ENCODE measurements around the gene GRB10.
A peak's percentile ranks its signal among the peaks of the same experiment; 100 is the strongest.

The GRB10 gene

DNA sequence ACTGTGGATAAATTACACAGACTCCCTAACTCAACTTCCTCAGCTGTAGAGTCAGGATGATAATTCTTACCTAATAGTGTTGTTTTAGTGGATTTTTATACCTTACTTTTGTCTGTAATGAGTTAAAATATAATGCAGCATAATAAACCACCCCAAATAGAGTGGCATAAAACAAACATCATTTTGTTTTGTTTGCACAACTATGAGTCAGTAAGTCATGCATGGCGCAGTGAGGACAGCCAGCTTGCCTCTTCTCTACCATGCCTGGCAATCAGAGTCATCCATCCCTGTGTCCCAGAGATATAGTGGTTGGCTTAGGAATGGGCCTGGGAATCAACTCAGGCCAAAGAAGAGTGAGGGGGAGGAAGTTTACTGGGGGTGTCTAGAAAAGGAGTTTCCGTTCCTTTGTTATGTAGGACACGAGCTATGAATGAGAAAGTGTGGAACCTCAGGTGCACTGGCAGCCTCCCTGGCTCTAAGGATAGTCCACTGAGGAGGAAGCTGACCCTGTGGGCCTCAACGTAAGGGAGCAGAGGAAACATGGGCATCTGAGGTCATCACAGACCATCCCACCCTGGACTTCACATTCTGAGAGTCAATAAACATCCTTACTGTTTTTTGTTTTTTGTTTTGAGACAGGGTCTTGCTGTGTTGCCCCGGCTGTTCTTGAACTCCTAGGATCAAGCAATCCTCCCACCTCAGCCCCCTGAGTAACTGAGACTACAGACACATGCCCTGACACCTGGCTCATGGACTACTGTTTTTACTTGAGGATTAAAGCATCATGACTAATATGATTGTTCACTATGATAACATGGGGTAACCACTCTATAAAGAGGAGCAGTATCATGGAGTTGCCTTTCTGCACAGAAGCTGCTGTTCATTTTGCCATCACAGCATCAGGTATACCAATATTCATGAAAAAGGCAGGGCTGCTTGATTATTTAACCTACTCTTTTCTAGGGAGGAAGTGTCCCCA lies 21.0 kb upstream of the GRB10 start:
- no peak for DNase-seq

DNA sequence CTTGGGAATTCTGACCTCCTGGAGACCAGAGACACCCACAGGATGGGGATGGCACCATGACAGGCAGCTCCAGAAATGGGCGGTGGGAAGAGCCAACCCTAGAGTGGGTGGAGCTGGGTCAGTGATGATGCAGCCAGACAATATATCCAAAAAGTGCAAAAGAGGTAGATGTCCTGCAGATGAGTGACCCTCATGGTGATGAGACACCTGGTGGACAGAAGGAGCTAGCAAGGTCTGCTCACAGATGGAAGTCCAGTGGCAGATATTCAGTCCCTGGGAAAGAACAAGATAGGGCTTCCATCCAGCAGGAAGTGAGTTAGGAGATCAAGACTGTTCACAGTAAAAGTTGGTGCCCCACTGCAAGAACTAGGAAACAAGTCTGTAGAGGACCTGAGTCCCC lies 19.2 kb upstream of the GRB10 start:
- DNase-seq = no peak

DNA sequence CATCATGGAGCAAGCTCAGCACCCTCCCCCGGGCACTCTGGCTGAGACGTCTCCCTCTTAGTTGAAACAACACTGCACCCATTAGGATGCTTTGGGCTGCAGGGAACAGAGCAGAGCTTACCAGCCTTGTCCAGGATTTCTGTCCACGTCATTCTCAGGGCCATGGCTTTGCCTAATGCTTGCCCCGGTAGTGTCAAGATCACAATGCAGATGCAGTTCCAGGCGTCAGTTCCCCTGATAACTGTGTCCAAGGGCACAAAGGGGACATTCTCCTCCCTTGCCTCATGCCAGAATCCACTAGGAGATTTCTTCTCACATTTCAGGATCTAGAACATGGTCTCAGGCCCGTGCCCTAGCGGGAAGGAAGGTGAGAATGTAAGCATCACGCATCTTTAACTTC lies 17.2 kb upstream of the GRB10 start:
- DNase-seq = no peak

DNA sequence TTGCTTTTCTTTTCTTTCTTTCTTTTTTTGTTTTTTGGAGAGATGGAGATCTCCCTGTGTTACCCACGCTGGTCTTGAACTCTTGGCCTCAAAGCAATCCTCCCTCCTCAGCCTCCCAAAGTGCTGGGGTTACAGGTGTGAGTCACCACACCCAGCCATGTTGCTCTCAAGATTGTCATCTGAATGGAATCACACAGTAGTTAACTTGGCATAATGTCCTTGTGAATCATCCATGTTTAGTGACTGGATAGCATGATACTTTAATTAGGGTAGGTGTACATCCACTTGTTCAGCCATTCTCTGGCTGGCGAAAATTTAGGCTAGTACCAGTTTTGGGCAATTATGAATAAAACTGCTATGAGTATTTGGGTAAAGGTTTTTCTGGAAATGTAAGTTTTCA lies 15.4 kb upstream of the GRB10 start:
- no peak for DNase-seq

DNA sequence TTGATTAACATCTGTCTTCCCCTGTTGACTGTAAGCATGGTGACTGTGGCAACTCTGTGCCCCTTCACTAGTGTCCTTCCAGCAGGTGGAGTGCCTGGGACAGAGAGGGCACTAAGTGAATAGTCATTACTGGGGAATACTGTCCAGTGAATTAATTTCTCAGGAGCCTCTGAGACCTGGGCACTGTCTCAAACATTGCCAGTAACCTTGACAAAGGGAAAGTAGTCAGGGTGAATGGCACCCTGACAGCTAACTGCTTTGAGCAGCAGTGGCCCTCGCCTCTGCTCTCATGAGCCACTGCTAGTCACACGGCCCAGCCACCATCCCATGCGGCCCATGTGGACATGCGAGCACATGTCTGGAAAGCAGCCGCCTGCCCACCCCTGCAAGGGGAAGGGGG lies 13.1 kb upstream of the GRB10 start:
- no peak for DNase-seq

DNA sequence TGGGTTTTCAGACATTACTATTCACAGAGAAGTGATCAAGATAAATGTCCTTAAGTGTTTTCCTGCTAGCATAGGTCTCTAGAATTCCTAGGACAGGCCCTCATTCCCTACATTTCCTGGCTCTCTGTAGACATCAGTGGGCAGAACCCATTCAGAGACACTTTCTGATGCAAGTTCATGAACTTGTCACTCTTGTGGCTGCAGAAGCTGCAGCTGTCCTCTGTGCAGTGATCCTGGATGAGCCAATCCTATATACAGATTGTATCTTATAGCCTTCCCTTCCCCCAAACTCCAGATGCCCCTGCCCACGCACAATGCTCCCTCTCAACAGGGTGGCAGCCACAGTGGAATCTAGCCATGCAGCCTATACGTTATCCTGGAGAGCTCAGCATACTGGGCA lies 12.6 kb upstream of the GRB10 start:
- DNase-seq = no peak

DNA sequence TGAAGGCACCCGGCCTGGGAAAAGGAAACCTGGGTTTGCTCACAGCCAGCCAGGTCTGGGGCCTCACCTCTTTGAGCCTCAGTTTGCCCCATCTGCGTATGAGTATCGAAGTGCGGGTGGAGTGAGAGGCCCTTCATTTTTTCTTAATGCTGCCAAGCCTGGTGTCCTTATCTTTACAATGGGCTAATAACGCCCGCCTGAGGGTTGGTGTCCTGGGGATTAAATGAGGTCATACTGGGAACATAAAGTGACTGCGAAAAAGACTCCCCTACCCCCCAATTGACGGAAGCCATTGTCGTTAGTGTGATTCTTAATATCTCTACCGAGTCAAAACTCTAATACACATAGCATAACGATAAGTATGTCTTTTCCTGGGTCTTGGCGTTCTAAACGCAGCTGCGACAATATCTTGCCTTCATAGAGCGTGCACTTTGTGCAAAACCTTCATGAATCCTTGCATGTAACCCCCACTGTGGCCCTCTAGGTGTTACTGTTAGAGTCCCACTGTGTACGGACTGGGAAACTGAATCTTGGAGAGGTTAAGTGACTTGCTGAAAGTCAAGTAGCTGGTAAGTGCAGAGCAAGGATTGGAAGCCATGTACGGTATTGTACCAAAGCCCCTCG lies 11.4 kb upstream of the GRB10 start:
- no peak for DNase-seq

DNA sequence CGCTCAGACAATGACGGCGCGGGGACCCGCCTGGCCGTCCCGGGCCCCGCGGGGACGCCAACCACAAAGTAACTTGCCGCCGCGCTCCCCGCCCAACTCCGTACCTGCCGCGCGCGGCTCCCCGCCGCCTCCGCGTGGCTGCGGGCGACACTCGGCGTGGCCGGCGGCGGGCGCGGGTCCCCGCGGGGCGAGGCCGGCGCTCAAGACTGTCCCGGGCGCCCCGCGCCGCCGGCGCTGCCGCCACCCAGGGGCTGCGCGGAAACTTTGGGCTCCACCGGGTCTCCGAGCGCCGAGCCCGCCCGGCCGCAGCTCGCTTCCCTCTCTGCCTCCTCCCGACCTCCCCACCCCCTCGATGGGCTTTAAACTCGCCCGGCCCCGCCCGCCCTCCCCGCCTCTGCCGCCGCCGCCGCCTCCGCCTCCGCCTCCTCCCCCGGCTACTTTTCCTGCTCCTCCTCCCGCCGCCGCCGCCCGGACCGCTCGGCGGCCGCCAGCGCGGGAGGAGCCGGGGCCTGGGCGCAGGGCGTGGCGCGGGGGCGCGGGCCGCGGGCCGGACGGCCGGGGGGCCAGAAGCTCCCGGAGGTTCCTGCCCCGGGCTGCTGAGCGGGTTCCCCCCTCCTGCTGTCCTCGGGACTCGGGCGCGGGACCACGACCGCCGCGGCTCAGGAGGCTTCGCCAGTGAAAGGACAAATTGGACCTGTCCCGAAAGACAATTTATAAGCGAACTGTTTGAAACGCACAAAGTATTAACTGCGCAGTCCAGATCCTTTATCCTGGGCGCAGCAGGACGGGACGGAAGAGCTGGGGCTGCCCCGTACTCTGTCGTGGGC lies 10.6 kb upstream of the GRB10 start:
- DNase-seq = no peak

DNA sequence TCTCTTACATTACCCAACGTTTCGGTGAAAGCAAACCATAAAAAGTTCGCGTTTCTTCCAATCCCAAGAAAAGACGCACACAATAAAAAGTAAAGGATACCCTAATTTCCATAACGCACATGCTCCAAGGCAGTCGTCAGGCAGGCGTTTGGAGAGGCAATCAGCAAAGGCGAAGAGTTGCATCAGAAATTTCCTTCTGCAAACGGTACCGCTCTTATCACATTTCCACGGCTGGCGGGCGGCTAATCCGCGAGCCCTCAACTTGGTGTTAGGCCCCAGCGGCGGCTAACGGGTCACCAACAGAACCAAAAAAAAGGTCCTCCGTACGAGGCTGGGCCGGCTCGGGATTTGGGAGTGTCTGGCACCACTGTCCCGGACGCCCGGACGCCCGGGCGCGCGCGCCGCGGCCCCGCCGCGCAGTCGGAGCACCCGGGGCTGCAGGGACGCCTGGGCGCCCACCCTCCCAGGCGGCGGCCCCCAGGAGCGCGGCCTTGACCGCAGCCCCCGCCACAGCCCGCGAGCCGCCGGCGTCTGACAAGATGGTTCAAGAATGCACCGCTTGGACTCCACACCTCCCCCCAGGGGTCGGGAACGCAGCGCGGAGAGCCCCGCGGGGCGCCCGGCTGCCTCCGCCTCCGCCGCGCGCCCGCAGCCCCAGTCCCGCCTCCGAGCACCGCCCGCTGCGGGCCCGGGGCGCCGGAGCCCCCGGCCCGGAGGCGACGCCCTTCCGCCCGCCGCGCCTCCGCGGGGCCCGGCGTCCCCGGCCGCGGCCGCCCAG lies 9.8 kb upstream of the GRB10 start:
- DNase-seq = peak; percentile 9

DNA sequence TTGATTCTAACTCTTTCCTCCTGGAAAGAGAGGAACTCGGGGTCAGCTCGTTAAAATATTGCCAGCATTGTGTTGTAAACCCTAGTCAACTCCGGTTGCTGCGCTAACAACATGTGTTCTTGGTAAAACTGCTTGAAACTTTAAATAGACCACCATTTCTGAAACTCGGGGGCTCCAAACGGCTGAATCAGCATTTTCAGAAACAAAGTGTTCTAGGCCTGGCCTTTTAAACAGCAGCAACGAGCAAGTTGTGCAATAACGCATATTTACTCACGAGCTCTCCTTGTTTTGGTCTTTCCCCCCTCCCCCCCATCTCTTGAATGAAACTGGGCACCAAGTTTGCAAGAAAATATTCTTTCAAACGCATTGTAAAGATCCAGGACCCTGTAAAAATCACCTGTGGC lies 9.2 kb upstream of the GRB10 start:
- DNase-seq = no peak

DNA sequence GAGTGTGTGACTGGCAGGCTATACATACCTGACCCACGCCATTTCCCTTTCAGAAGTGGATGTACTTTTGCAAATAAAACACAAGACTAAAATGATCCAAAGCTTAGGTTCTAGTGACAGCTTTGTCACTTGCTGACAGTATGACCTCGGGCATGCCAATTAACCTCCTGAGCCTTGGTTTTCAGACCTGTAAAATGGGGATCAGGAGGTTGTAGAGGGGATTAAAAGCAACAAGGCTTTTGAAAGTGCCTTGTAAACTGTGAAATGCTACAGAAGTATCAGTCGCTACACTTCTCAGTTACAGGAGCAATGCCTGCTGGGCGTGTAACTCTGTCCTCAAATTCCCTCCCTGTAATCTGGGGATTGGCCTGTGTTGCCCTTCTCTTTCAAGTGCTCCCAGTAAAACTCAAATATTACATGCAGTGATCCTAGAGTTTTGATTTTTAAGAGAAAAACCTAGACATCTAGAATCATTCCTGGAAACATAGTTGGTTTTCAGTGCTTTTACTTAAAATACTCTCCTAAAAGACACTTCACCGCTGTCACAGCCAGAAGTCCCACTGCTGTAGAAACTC lies 8.8 kb upstream of the GRB10 start:
- DNase-seq = no peak

DNA sequence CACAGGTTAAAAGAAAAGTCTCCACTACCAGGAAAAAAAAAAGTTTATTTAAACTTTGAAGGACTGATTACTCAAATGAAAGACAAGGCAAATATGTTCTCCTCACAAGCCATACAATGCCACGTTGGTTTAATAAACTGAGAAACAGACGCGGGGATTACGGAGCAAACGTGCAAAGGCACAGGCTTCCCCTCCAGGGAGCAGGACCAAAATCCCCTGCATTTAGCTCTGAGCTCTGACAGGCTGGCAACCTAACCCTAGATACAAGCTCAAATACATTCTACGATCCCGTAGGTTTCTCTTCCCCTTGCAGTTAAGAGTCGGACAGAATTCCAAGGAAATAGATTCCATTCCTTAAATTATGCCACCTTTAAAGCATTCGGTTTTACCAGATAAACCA lies 7.7 kb upstream of the GRB10 start:
- no peak for DNase-seq

DNA sequence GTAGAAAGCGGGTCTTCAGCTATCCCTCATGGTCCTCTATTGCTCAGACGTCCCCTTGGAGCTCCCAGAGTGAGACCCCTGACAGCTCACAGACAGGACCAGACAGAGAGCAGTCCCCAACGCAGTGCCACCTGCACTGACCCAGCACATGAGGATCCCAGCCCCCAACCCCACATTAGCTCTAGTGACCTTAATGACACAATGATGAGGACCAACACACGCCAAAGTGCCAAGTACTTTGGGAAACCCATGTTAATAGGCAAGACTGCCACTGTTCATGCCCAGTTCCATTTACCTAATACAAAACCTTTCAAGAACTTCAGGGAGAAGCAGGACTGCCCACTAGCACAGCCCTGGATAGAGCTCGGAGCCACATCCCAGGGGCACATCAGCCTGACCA lies 5.7 kb upstream of the GRB10 start:
- DNase-seq = no peak

DNA sequence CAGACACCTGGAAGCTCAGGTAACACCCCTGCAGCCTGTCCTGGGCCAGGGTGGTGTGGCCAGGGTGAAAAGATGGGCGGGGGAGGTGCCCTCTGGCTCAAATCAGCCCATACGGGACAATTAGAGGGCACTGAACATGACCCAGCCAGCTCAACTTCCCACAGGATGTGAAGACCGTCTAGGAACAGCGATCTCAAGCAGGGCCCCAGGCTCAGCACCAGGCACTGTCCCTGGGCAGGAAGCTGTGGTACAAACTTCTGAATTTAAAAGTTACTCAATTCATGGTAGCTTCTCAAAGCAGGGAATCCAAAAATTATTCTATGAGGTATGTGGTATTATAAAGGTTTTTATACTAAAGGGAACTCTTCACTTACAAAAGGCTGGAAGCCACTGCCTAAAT lies 5.1 kb upstream of the GRB10 start:
- no peak for DNase-seq

DNA sequence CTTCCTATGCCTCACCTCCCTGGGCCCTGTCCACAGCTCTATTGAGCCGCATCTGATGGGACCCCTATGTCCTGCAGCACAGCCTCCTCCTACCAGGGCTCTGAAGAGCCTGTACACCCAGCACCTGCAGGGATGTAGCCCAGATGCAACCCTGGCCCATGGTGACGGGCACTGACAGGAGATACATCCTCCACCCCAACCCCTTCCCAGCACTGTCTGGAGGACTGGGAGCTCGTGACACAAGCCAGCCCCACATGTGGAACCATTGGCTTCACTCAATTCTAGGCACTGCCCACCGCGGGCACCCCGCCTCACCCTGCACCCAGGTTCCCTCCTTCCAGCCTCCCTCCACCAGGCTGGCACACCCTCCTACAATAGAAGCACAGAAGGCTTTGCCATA lies 2.6 kb upstream of the GRB10 start:
- DNase-seq = no peak

DNA sequence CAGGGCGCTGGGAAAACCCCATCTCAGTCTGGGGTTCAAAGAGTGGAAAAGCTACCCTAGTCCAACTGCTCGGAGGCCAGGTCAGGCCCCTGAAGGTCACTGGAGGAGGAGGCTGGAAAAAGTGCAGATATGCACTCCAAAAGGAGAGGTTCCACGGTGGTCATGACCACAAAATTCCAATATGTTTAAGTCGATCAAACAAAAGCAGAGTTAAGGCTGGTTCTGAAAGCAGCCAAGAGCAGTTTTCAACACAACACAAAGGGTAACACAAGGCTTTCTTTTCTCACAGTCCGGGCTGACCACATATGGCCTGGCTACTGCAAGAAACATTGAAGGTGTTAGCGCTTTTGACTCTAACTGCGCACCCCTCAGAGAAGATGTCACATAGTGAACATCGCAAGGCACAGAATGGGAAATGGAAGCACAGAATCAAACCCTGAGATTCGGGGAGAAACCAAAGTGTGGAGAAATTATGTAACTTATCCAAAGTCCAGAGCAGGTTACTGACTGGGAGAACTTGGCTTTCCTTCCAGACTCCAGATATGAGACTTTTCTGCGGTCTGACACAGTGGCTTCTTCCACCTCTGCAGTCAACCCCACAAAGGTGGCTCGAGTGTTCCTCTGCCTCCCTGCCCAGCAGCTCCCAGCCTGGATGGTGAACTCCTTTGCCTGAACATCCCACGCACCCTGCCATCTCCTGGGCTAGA lies 1.3 kb upstream of the GRB10 start:
- DNase-seq = no peak

DNA sequence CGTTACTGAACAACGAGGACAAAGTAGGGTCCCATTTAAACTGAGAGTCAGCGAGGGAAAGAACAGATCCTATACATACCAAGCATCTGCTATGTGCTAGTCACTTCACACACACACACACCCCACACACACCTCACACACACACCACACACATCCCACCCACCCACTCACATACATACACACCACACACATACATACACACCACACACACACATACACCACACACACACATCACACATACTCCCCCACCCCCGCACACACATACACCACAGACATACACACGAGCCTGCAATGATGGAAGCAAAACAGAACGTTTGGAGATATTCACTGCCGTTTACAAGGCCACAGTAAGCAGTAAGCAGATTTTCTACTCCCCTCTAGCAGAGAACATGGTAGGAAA lies 607 bp upstream of the GRB10 start:
- no peak for DNase-seq

DNA sequence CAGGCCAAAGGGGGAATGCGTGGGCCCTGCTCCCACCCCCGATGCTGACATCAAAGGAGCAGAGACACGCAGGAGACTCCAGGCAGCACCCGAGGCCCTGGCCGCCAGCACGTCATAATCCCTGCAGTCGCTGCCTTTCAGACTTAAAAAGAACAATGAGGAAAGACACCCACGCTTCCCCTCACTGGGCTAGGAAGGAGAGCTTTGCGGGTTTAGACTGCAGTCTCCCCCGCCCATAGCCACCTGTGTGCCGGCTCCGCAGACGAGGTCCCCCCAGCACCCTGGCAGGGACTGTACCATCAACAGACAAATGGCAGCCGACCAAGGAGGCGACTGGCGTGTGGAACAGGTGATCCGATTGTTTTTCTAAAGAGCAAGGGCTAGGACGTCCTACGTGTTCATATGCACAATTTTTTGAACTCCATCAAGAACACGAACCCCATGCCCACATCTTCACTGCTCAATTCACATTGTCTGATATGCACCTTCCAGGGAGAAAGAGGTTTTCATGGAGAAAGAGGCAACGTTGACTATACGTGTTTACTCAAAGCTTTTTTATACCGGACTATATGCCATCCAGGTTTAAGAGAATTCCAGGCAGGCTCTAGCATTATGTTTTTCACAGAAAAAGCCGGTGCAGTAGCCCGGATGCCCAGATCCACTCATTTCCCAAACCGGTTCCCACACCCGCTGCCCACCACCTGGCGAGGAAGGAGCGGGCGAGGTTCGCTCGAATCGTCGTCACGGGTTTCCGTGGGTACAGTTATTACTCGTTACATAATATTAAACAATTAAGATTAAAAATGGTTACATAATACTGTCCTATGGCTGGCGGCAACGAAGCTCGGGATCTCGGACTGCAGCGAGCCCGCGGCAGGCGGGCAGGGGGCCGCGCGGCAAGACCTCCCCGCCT lies 1.1 kb downstream of the GRB10 start:
- no peak for DNase-seq

DNA sequence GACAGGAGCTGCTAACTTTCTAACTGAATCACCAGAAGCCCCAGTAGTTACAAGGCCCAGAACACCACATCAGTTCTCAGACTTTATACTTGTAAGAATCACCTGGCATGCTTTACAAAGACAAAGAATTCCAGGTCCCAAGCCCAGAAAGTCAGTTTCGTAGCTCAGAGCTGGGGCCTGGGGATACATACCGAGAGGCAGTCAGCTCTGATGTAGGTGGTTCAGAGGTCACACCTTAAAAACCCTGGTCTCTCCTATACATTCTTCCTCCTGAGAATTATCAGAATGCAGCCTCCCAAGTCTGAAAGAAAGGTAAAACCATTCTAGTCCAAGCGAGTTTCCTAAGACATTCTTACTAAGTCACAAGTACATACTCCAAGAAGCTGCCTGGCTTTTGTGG lies 2.3 kb downstream of the GRB10 start:
- no peak for DNase-seq

DNA sequence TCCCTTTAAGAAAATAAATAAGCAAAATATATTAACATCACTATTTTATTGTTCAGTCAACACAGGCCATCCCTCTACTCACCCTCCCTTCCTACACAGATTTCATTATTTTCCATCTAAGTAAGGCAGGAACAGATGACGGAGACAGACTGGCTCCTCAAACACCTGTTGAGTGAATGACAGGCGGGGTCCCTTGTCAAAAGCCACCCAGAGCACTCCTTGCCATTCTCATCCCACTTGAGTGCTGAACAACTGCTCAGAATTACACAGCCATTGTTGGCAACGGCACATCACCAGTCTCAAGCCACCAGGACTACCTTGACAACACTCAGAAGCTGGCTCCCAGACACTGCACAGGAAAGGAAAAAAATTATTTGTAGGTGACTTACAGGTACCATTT lies 3.3 kb downstream of the GRB10 start:
- DNase-seq = no peak

DNA sequence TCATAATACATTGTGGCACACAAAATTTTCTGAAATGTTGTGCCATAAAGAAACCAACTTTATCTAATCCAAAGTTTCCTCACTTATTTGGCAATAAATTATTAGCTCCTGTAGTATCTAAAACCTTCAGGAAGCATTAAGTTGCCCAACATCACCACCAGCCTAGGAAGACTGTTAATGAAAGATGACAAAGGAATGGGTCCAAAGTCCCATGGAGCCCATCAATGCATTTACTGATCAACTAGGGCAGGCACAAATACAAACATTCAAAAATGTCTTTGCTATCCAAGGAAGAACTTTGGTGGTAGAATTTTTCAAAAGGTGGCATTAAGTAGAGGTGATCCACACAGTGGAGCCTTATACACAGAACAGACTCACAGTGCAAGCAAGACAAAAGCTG lies 4.5 kb downstream of the GRB10 start:
- DNase-seq = no peak
